Psoas muscle (tissue), 8 donors: Measurements from ENCODE around the gene BPIFB1. TPM values are rescaled to one million over a fixed set of nuclear protein-coding genes. Genes with fewer than 3 reads are reported as not detected.
A peak's percentile ranks its signal among the peaks of the same experiment; 100 is the strongest.

Experiments used
- ATAC-seq, 4 donors: fragments of 200-7000 bp; cut with Tn5 transposase; one replicate each; pipeline ENCODE4 v1.9.1; 2020; ENCODE audit warnings: moderate library complexity in 3 of 4, mild to moderate bottlenecking in 2 of 4
- DNase-seq, 2 donors: peaks; one replicate each; pipeline ENCODE4 v3.0.0-alpha.2; 2020
- H3K27ac ChIP-seq: fragments of 200-600 bp; one replicate; pipeline ENCODE4 v1.8.0; 2022
- H3K27me3 ChIP-seq, 3 donors: fragments of 200-600 bp in 1 of 3; one replicate each; pipeline versions ENCODE4 v1.6.1 to v1.8.0; 2013 to 2022; ENCODE audit warnings: low read length in 2 of 3, mild to moderate bottlenecking in 2 of 3, moderate library complexity in 1 of 3; ENCODE audit not compliant: insufficient read depth in 3 of 3
- H3K36me3 ChIP-seq, 2 donors: fragments of 200-600 bp in 1 of 2; one replicate each; pipeline versions ENCODE4 v1.6.1 to v1.8.0; 2013 to 2022; ENCODE audit warnings: low read depth in 1 of 2, mild to moderate bottlenecking in 1 of 2, moderate library complexity in 1 of 2; ENCODE audit not compliant: insufficient read depth in 1 of 2
- H3K4me1 ChIP-seq: fragments of 200-600 bp; one replicate; pipeline ENCODE4 v1.8.0; 2022
- H3K4me3 ChIP-seq: fragments of 200-600 bp; one replicate; pipeline ENCODE4 v1.8.0; 2022; ENCODE audit warnings: mild to moderate bottlenecking
- H3K9me3 ChIP-seq: fragments of 200-600 bp; one replicate; pipeline ENCODE4 v1.8.0; 2022
- WGBS, 3 donors: extraction: QIAGEN DNeasy Blood & Tissue Kit; methylation state at CpG; one replicate each; pipeline versions ENCODE4 v1.1.6 to v1.1.7; 2013; 5-methylcytosine and 5-hydroxymethylcytosine counted together
- intact Hi-C, 2 donors: fragments of 100-400 bp; cut with DNase I; formaldehyde crosslinking; loops; one replicate each; pipeline versions ENCODE4 v1.11.0 to v1.14.2; 2022
- polyA plus RNA-seq, 3 donors: library from polyadenylated mRNA; stranded (reverse); fragments of 200-250 nt; gene quantifications; one replicate each; pipeline ENCODE4 v1.2.3, GENCODE V29; 2013
- total RNA-seq, 4 donors: library from RNA; stranded (reverse); fragmentation: NEBNext Ultra II Directional in 2 of 4; extraction: Animal tissue kit (Norgen Biotek cat#: 25700) in 2 of 4; gene quantifications; one replicate each; pipeline versions ENCODE4 v1.2.1 to v1.2.4, GENCODE V29; 2021 to 2023
- TF ChIP-seq, protein P1 (sequence below): fragments of 200-600 bp; IDR thresholded peaks from one replicate; pipeline ENCODE4 v1.8.0; 2022; ENCODE audit warnings: antibody characterized with exemption
- donor health status: healthy with polysubstance abuse.
- donor health status: DM: no; HTN: no; CAD: no; lungs with moderate emphysema.
- donor health status: Bipolar disorder and iron deficiency.
- donor health status: healthy.
- donor health status: DM: yes; HTN: yes; CAD: no.
- donor health status: DM: no; HTN: no; CAD: no.
- donor health status: DM: no; HTN: no; CAD: no.
- donor health status: DM: yes; HTN: yes; CAD: no.

Gene BPIFB1
- total and polyA plus RNA-seq, 7 donors: 0.04 TPM; not detected in 6

DNA sequence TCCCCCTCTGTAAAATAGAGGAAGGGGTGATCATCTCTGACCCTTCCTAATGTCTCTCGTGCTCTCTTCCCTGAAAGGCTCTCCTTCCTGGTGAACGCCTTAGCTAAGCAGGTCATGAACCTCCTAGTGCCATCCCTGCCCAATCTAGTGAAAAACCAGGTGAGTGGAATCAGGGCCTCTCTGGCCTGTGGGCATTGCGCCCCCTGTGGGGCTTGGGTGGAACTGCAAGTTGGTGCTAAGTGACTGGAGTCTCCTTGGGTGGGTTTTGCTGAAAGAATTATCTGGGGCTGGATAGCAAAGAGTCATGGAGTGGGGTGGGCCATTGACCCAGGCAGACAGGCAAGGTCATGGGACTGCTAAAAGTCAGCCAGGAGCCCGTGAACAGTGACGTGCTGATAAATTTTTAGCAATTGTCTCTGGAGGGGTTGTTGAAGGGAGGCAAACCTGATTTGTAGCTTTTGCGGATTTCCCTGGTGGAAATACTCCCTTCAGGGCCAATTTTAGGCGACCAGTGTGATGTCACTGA lies 8.9 kb downstream of the BPIFB1 start:
- H3K9me3 ChIP-seq: no peaks in the 10 kb centered on the region
- H3K27me3 ChIP-seq: peaks cover 0 to 20% (median 3%) of the 10 kb centered on the region in 3 donors
- DNase-seq (no peak), ATAC-seq (no peak)
- no peak overlapping the region for H3K4me3 ChIP-seq
- H3K4me1 ChIP-seq: no peaks in the 10 kb centered on the region
- H3K27ac ChIP-seq: no peak overlapping the region
- intact Hi-C loops: loop anchor here (10.0 kb wide), 3 partner anchors 197 to 617 kb away; partner anchors contain the start of gene C20orf203 (in 1 of the 2)
- WGBS, 3 donors: 31 to 46% (median 34%) methylated on average over 7 of the region's 7 CpGs
- TF ChIP-seq, protein P1, sequence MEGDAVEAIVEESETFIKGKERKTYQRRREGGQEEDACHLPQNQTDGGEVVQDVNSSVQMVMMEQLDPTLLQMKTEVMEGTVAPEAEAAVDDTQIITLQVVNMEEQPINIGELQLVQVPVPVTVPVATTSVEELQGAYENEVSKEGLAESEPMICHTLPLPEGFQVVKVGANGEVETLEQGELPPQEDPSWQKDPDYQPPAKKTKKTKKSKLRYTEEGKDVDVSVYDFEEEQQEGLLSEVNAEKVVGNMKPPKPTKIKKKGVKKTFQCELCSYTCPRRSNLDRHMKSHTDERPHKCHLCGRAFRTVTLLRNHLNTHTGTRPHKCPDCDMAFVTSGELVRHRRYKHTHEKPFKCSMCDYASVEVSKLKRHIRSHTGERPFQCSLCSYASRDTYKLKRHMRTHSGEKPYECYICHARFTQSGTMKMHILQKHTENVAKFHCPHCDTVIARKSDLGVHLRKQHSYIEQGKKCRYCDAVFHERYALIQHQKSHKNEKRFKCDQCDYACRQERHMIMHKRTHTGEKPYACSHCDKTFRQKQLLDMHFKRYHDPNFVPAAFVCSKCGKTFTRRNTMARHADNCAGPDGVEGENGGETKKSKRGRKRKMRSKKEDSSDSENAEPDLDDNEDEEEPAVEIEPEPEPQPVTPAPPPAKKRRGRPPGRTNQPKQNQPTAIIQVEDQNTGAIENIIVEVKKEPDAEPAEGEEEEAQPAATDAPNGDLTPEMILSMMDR: peak; percentile 64
- H3K36me3 ChIP-seq: no peaks in the 10 kb centered on the region

DNA sequence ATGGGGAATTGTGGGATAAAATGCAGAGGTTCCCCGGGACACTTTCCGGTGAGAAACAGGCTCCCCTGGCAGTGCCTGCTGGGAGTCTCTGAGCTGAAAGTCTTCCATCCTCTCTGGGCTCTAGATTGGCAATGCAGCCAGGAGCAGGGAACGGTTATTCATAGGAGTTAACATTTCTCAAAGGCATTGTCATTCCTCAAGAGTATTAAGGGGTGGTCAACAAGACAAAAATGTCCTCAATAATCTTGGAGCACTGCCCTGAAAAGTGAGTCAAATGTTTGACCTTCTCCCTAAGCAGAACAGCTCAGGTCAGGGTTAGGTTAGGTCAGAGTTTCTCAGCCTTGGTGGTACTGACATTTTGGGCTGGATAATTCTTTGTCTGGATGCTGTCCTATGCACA lies 13.2 kb downstream of the BPIFB1 start:
- intact Hi-C loops: loop anchor here (5.0 to 10.0 kb wide), 4 partner anchors 201 to 621 kb away; partner anchors contain the start of gene C20orf203 (in 1 of the 2)
- 53 to 55% (median 54%) methylated on average over 3 of the region's 3 CpGs for WGBS, 3 donors
- Histone ChIP-seq H3K9me3 (no peaks in the 10 kb centered on the region), H3K4me1 (no peaks in the 10 kb centered on the region), H3K27ac (no peak overlapping the region), H3K27me3 (peaks cover 0 to 20% (median 2%) of the 10 kb centered on the region in 3 donors), H3K36me3 (no peaks in the 10 kb centered on the region), H3K4me3 (no peak overlapping the region)
- no peak for DNase-seq
- ATAC-seq: no peak
- TF ChIP-seq, protein P1: no peak

DNA sequence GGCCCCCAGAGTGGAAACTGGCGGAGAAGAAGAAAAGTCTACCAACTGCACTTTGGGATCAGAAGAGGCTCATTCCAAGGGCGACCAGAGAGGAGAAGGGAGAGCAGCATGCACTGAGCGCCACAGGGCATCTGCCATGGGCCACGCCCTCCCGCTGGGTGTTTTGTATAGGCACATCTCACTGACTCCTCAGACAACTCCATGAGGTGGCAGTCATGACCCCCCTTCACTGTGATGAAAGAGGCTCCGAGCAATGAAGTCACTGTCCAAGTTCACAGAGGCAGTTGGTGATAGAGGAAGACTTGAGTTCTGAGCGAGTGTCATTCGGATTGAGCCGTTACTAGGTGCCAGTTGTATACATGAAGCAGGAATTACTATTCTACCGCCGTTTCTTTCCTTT lies 15.4 kb downstream of the BPIFB1 start:
- intact Hi-C loops: loop anchor here (2.0 to 10.0 kb wide), 5 partner anchors 204 to 624 kb away; partner anchors contain the start of gene C20orf203 (in 1 of the 2)
- H3K4me1 ChIP-seq: no peaks in the 10 kb centered on the region
- ATAC-seq (no peak), DNase-seq (no peak)
- no peaks in the 10 kb centered on the region for H3K9me3 ChIP-seq
- no peak overlapping the region for H3K27ac ChIP-seq
- TF ChIP-seq, protein P1: no peak
- WGBS, 3 donors: 71 to 83% (median 81%) methylated on average over 11 of the region's 11 CpGs
- H3K4me3 ChIP-seq: no peak overlapping the region
- H3K36me3 ChIP-seq: no peaks in the 10 kb centered on the region
- H3K27me3 ChIP-seq: peaks cover 0 to 9% (median 6%) of the 10 kb centered on the region in 3 donors

- Histone ChIP-seq H3K27ac (no peak overlapping the region), H3K4me1 (no peaks in the 10 kb centered on the region), H3K36me3 (no peaks in the 10 kb centered on the region), H3K4me3 (no peak overlapping the region), H3K27me3 (peaks cover 0 to 9% (median 6%) of the 10 kb centered on the region in 3 donors), H3K9me3 (no peaks in the 10 kb centered on the region)
- WGBS, 3 donors: 14 to 17% (median 14%) methylated on average over 24 of the region's 24 CpGs
- ATAC-seq (peak; percentile 72 to 82 (median 75)), DNase-seq (peak; percentile 61 to 76)
- TF ChIP-seq, protein P1: peak; percentile 87
- intact Hi-C loops: loop anchor here (1.0 to 10.0 kb wide), 6 partner anchors 204 to 624 kb away; partner anchors contain the start of gene C20orf203 (in 1 of the 2)
Observed at GRCh38 chr20:33299111-33299603, 16.1 kb downstream of the BPIFB1 start.
